Endothelial cell of umbilical vein (primary cell): ENCODE data around the gene IFI27L2.

Experiments
- EZH2 ChIP-seq: IDR thresholded peaks from 2 replicates; pipeline ENCODE4 v1.6.1; 2012; ENCODE audit warnings: borderline replicate concordance, low read depth, mild to moderate bottlenecking, moderate library complexity, low read length, inconsistent platforms; ENCODE audit not compliant: severe bottlenecking
- GATA2 ChIP-seq: IDR thresholded peaks from 2 replicates; pipeline ENCODE4 v1.7.0; 2011; ENCODE audit warnings: low read depth, mild to moderate bottlenecking, moderate library complexity, mixed read lengths, low read length; ENCODE audit not compliant: insufficient read length, insufficient read depth
- POLR2A ChIP-seq: IDR thresholded peaks from 2 replicates; pipeline ENCODE4 v1.6.1; 2012; ENCODE audit warnings: low read depth, mild to moderate bottlenecking, control low read depth, low read length
- POLR2AphosphoS5 ChIP-seq: IDR thresholded peaks from 2 replicates; pipeline ENCODE4 v1.6.1; 2012; ENCODE audit warnings: low read depth, mild to moderate bottlenecking, control low read depth, low read length, moderate library complexity; ENCODE audit not compliant: insufficient read depth
- TF ChIP-seq, protein P1 (sequence below), 2 donors: IDR thresholded peaks; 1 replicate in 1 of 2; 2 replicates in 1 of 2; pipeline ENCODE4 v1.5.1; 2011; ENCODE audit warnings: low read length in 2 of 2, mild to moderate bottlenecking in 2 of 2, moderate library complexity in 2 of 2, control low read depth in 1 of 2, inconsistent platforms in 1 of 2, low read depth in 1 of 2; ENCODE audit not compliant: insufficient read depth in 1 of 2; ENCODE audit errors: extremely low read depth in 1 of 2
- TF ChIP-seq, protein P2 (sequence below): IDR thresholded peaks from 2 replicates; pipeline ENCODE4 v1.6.1; 2011; ENCODE audit not compliant: insufficient read depth, insufficient read length

DNA sequence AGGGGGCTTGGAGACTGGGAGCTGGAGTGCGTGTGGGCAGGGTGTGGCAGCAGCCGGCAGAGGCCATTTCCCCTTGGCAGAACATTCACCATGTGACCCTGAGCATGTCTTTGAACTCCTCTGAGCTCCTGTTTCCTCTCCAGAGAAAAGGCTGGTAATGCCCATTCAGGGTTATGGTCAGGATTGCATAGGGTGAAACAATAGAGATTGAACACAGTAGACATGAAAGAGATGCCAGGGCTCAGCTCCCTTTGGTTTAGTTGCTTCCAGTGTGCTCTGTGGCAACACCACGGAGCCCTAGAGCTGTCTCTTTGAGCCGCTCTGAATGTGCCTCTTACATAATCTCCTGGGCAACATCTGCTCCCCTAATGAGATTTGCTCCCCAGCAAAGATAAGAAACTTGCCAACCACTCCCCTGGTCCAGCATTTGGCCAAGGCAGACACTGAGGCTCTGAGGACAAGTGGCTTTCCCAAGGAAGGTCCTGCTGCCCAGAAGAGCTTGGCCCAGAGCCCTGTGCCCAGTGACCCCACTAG is 14.3 kb downstream of the IFI27L2 start:
- TF ChIP-seq, protein P1, sequence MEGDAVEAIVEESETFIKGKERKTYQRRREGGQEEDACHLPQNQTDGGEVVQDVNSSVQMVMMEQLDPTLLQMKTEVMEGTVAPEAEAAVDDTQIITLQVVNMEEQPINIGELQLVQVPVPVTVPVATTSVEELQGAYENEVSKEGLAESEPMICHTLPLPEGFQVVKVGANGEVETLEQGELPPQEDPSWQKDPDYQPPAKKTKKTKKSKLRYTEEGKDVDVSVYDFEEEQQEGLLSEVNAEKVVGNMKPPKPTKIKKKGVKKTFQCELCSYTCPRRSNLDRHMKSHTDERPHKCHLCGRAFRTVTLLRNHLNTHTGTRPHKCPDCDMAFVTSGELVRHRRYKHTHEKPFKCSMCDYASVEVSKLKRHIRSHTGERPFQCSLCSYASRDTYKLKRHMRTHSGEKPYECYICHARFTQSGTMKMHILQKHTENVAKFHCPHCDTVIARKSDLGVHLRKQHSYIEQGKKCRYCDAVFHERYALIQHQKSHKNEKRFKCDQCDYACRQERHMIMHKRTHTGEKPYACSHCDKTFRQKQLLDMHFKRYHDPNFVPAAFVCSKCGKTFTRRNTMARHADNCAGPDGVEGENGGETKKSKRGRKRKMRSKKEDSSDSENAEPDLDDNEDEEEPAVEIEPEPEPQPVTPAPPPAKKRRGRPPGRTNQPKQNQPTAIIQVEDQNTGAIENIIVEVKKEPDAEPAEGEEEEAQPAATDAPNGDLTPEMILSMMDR (IDR thresholded peaks at IDR 0.05; ENCODE audit: extremely low read depth in 1 of 2, insufficient read depth in 1 of 2, low read depth in 1 of 2, low read length in 2 of 2) = no peak
- TF ChIP-seq POLR2A = no peak
- TF ChIP-seq POLR2AphosphoS5 = peak; percentile 20
- TF ChIP-seq, protein P2, sequence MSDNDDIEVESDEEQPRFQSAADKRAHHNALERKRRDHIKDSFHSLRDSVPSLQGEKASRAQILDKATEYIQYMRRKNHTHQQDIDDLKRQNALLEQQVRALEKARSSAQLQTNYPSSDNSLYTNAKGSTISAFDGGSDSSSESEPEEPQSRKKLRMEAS = no peak
- no peak for TF ChIP-seq EZH2
- no peak for TF ChIP-seq GATA2
